HepG2 (cell line): ENCODE results near the gene SRSF3. TPM values are rescaled to one million over a fixed set of nuclear protein-coding genes. Genes with fewer than 3 reads are reported as not detected.

Experiments
- KLF13 ChIP-seq: sonication (generic); formaldehyde crosslinking; IDR thresholded peaks from 2 replicates; pipeline ENCODE4 v1.4.0; 2020; ENCODE audit warnings: mild to moderate bottlenecking, missing genetic modification reagents
- MYC ChIP-seq: sonication (generic); formaldehyde crosslinking; IDR thresholded peaks from 2 replicates; pipeline ENCODE4 v1.9.0; 2021; ENCODE audit warnings: missing genetic modification reagents, borderline replicate concordance
- NKX3-1 ChIP-seq: sonication (generic); formaldehyde crosslinking; IDR thresholded peaks from 2 replicates; pipeline ENCODE4 v1.5.0; 2020; ENCODE audit warnings: missing genetic modification reagents
- NR2F2 ChIP-seq: IDR thresholded peaks from 2 replicates; pipeline ENCODE4 v1.6.1; 2012; ENCODE audit warnings: low read depth, inconsistent platforms, borderline replicate concordance
- PPARG ChIP-seq: conservative IDR thresholded peaks from 2 replicates; pipeline ENCODE4 v1.6.1; 2016; ENCODE audit warnings: missing biosample characterization, missing genetic modification reagents
- THAP11 ChIP-seq: IDR thresholded peaks from 2 replicates; pipeline ENCODE4 v1.6.1; 2016; ENCODE audit warnings: missing biosample characterization, missing genetic modification reagents
- TP53 ChIP-seq: sonication (generic); formaldehyde crosslinking; conservative IDR thresholded peaks from 2 replicates; pipeline ENCODE4 v1.4.0; 2020; ENCODE audit warnings: missing genetic modification reagents
- ZMYM2 ChIP-seq: sonication (generic); formaldehyde crosslinking; IDR thresholded peaks from 2 replicates; pipeline ENCODE4 v1.8.0; 2022; ENCODE audit warnings: mild to moderate bottlenecking, missing genetic modification reagents
- polyA plus RNA-seq, 8 experiments: library from polyadenylated mRNA; depleted of rRNA in 3 of 8; stranded (reverse) in 7 of 8; unstranded in 1 of 8; fragments of >200 nt; fragmentation: Illumina TruSeq in 4 of 8; extraction: Trizol in 4 of 8; gene quantifications; 2 replicates each; pipeline versions ENCODE4 v1.2.1 to v1.2.3, GENCODE V29; 2011 to 2016; ENCODE audit warnings: low read depth in 4 of 8, missing spikeins in 1 of 8, mixed read lengths in 1 of 8; ENCODE audit not compliant: insufficient read depth in 1 of 8
- total RNA-seq, 5 experiments: library from RNA; depleted of rRNA; stranded (reverse); fragments of >200 nt; fragmentation: Illumina TruSeq; extraction: Trizol; gene quantifications; 2 replicates each; pipeline ENCODE4 v1.2.3, GENCODE V29; 2016; ENCODE audit warnings: low read depth in 1 of 5
- TF ChIP-seq, protein P1 (sequence below): sonication (generic); formaldehyde crosslinking; conservative IDR thresholded peaks from 2 replicates; pipeline ENCODE4 v1.4.0; 2020; ENCODE audit warnings: missing genetic modification reagents
- TF ChIP-seq, protein P2 (sequence below), 2 experiments: fragments of 450-650 bp in 1 of 2; sonication (generic) in 1 of 2; formaldehyde crosslinking in 1 of 2; IDR thresholded peaks; 2 replicates each; pipeline versions ENCODE4 v1.6.1 to v1.8.0; 2016 to 2022; ENCODE audit warnings: antibody characterized with exemption in 1 of 2, mild to moderate bottlenecking in 1 of 2, missing genetic modification reagents in 1 of 2
- TF ChIP-seq, protein P3 (sequence below): sonication (generic); formaldehyde crosslinking; IDR thresholded peaks from 2 replicates; pipeline ENCODE4 v1.4.0; 2020; ENCODE audit warnings: missing genetic modification reagents

The SRSF3 gene
- total and polyA plus RNA-seq, 2 of the 13 experiments (the other 11 are each of a cell fraction or from before 2014, with no cell fraction given): 206 to 684 TPM

DNA sequence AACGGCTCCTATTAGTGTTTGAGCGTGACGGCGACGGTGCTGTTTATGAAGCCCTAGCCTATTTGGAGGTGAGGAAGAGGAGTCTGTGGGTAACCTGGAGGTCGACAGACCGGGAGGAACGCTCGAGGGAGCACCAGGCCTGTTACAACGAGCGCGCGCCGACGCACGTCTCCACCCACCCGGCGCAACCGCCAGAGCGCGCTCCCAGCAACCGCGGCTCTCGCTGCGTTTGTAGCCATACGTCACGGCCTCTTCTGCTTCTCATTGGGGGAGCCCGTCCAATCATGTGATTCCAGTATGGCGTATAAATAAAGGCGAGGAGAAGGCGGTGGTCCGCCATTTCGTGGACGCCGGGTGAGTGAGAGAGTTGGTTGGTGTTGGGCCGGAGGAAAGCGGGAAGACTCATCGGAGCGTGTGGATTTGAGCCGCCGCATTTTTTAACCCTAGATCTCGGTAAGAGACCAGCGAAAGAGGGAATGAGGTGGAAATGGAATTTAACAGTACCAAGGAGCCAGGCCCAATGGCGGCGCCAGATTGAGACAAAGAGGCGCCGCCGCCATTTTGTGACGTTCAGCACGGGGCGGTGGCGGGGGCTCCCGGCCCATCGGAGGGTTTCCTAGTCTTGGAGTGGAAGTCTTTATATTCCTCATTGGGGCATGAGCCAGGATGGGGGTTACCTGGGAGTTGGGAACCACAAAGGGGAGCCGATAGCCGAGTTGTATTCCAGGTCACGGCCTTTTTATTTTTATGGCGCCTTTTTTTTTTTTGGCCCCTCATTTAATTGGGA is at the start of gene SRSF3 (continued):
- TF ChIP-seq ZMYM2 (CRISPR knock-in tag) (no peak; the same call in 1 of the 2 replicates), THAP11 (CRISPR knock-in tag) (peak; percentile 88), PPARG (peak; percentile 53; the same call in 1 of the 2 replicates), KLF13 (CRISPR knock-in tag) (no peak), MYC (CRISPR knock-in tag) (peak; percentile 87), NKX3-1 (CRISPR knock-in tag) (no peak; the same call in 1 of the 2 replicates), TP53 (no peak), NR2F2 (peak; percentile 58; the same call in 1 of the 2 replicates)
- TF ChIP-seq, protein P1, sequence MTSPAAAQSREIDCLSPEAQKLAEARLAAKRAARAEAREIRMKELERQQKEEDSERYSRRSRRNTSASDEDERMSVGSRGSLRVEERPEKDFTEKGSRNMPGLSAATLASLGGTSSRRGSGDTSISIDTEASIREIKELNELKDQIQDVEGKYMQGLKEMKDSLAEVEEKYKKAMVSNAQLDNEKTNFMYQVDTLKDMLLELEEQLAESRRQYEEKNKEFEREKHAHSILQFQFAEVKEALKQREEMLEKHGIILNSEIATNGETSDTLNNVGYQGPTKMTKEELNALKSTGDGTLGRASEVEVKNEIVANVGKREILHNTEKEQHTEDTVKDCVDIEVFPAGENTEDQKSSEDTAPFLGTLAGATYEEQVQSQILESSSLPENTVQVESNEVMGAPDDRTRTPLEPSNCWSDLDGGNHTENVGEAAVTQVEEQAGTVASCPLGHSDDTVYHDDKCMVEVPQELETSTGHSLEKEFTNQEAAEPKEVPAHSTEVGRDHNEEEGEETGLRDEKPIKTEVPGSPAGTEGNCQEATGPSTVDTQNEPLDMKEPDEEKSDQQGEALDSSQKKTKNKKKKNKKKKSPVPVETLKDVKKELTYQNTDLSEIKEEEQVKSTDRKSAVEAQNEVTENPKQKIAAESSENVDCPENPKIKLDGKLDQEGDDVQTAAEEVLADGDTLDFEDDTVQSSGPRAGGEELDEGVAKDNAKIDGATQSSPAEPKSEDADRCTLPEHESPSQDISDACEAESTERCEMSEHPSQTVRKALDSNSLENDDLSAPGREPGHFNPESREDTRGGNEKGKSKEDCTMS: no peak
- TF ChIP-seq, protein P2, sequence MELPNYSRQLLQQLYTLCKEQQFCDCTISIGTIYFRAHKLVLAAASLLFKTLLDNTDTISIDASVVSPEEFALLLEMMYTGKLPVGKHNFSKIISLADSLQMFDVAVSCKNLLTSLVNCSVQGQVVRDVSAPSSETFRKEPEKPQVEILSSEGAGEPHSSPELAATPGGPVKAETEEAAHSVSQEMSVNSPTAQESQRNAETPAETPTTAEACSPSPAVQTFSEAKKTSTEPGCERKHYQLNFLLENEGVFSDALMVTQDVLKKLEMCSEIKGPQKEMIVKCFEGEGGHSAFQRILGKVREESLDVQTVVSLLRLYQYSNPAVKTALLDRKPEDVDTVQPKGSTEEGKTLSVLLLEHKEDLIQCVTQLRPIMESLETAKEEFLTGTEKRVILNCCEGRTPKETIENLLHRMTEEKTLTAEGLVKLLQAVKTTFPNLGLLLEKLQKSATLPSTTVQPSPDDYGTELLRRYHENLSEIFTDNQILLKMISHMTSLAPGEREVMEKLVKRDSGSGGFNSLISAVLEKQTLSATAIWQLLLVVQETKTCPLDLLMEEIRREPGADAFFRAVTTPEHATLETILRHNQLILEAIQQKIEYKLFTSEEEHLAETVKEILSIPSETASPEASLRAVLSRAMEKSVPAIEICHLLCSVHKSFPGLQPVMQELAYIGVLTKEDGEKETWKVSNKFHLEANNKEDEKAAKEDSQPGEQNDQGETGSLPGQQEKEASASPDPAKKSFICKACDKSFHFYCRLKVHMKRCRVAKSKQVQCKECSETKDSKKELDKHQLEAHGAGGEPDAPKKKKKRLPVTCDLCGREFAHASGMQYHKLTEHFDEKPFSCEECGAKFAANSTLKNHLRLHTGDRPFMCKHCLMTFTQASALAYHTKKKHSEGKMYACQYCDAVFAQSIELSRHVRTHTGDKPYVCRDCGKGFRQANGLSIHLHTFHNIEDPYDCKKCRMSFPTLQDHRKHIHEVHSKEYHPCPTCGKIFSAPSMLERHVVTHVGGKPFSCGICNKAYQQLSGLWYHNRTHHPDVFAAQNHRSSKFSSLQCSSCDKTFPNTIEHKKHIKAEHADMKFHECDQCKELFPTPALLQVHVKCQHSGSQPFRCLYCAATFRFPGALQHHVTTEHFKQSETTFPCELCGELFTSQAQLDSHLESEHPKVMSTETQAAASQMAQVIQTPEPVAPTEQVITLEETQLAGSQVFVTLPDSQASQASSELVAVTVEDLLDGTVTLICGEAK (IDR thresholded peaks at IDR 0.05): no peak
- TF ChIP-seq, protein P2 (CRISPR knock-in tag; IDR thresholded peaks at IDR 0.05): peak; percentile 73; the same call in 1 of the 2 replicates
- TF ChIP-seq, protein P3, sequence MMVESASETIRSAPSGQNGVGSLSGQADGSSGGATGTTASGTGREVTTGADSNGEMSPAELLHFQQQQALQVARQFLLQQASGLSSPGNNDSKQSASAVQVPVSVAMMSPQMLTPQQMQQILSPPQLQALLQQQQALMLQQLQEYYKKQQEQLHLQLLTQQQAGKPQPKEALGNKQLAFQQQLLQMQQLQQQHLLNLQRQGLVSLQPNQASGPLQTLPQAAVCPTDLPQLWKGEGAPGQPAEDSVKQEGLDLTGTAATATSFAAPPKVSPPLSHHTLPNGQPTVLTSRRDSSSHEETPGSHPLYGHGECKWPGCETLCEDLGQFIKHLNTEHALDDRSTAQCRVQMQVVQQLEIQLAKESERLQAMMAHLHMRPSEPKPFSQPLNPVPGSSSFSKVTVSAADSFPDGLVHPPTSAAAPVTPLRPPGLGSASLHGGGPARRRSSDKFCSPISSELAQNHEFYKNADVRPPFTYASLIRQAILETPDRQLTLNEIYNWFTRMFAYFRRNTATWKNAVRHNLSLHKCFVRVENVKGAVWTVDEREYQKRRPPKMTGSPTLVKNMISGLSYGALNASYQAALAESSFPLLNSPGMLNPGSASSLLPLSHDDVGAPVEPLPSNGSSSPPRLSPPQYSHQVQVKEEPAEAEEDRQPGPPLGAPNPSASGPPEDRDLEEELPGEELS: peak; percentile 22
